ENCODE results near the gene PANK4.

DNA sequence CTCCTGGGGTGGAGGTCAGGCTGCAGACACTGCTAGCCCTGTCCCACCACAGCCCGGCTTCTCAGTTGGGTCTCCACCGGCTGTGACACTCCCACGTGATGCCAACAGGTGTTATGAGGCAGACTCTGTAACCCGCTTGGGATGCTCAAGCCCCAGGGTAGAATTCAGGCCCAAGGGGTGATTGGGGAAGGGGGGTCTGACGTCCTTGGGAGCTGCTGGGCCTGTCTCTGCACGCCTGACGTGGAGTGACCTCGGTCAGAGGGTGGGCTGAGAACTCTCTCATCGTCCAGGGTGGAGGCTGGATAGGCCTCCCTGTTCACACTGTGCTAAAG is 11.4 kb upstream of the PANK4 start:
- TF ChIP-seq, protein P1, sequence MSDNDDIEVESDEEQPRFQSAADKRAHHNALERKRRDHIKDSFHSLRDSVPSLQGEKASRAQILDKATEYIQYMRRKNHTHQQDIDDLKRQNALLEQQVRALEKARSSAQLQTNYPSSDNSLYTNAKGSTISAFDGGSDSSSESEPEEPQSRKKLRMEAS (IDR thresholded peaks at IDR 0.05) = no peak
- no peak for TF ChIP-seq YY1 (IDR thresholded peaks at IDR 0.05)

Measured in liver (tissue), 1 donor.